ENCODE data around the gene DHRS3.

Gene DHRS3

GRCh38 chr1:12518931-12519692 is 98.9 kb downstream of the DHRS3 start:
- DNase-seq (ENCODE audit: low spot score), result no peak

Small RNA genes lying within 50 kb of the gene (small RNA-seq; reads per million reads assigned to genes)
- gene MIR6730 (0 reads per million in 2 experiments), gene RNU6ATAC18P (0 to 0.04 reads per million in 2 experiments)
